IPS-15b (cell line): ENCODE measurements around the gene TRIO.

ENCODE experiments used
- H3K27me3 ChIP-seq: one replicate; pipeline ENCODE4 v1.6.1; 2013; ENCODE audit warnings: low read length; ENCODE audit not compliant: control insufficient read depth, insufficient read depth
- H3K36me3 ChIP-seq: one replicate; pipeline ENCODE4 v1.6.1; 2013; ENCODE audit warnings: low read length; ENCODE audit not compliant: control insufficient read depth, insufficient read depth
- H3K4me1 ChIP-seq: one replicate; pipeline ENCODE4 v1.6.1; 2013; ENCODE audit warnings: mild to moderate bottlenecking, low read length; ENCODE audit not compliant: control insufficient read depth, insufficient read depth
- H3K4me3 ChIP-seq: one replicate; pipeline ENCODE4 v1.5.1; 2013; ENCODE audit warnings: low read depth, low read length
- H3K9ac ChIP-seq: one replicate; pipeline ENCODE4 v1.6.1; 2013; ENCODE audit warnings: low read depth, mild to moderate bottlenecking, low read length
- H3K9me3 ChIP-seq: one replicate; pipeline ENCODE4 v1.6.1; 2013; ENCODE audit warnings: mild to moderate bottlenecking, low read length; ENCODE audit not compliant: control insufficient read depth, insufficient read depth

Gene TRIO

GRCh38 chr5:14261856-14262611, 118.9 kb downstream of the TRIO start:
- Histone ChIP-seq H3K9me3 (no peaks in the 10 kb centered on the region), H3K4me3 (peak overlapping the region; percentile 5), H3K36me3 (no peaks in the 10 kb centered on the region), H3K4me1 (peaks cover 75% of the 10 kb centered on the region), H3K9ac (no peak overlapping the region), H3K27me3 (no peaks in the 10 kb centered on the region)

GRCh38 chr5:14263113-14263512, 120.0 kb downstream of the TRIO start:
- H3K36me3 ChIP-seq, result no peaks in the 10 kb centered on the region
- H3K9me3 ChIP-seq, result no peaks in the 10 kb centered on the region
- peak overlapping the region; percentile 5 for H3K4me3 ChIP-seq
- H3K27me3 ChIP-seq, result no peaks in the 10 kb centered on the region
- H3K4me1 ChIP-seq, result peaks cover 75% of the 10 kb centered on the region
- H3K9ac ChIP-seq, result no peak overlapping the region

DNA sequence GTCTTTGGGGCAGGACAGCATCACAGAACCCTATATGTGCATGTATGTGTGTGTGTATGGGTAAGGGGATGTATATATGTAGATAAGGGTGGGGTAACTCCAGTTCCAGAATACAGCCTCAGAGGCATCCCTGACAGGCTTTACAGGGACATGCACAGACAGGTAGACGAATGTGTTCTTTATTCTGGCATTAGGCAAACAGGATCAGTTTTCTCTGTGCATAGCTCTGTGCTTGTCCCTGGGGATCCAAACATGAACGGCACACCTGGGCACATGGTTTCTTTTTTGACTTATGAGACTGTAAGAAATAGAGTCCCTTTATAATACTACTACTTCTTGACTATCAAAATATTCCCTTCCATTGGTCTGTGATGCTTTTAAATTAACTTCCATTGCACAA, 120.6 kb downstream of the TRIO start:
- H3K9ac ChIP-seq, result no peak overlapping the region
- H3K27me3 ChIP-seq, result no peaks in the 10 kb centered on the region
- peaks cover 75% of the 10 kb centered on the region for H3K4me1 ChIP-seq
- no peaks in the 10 kb centered on the region for H3K9me3 ChIP-seq
- no peak overlapping the region for H3K4me3 ChIP-seq
- no peaks in the 10 kb centered on the region for H3K36me3 ChIP-seq

DNA sequence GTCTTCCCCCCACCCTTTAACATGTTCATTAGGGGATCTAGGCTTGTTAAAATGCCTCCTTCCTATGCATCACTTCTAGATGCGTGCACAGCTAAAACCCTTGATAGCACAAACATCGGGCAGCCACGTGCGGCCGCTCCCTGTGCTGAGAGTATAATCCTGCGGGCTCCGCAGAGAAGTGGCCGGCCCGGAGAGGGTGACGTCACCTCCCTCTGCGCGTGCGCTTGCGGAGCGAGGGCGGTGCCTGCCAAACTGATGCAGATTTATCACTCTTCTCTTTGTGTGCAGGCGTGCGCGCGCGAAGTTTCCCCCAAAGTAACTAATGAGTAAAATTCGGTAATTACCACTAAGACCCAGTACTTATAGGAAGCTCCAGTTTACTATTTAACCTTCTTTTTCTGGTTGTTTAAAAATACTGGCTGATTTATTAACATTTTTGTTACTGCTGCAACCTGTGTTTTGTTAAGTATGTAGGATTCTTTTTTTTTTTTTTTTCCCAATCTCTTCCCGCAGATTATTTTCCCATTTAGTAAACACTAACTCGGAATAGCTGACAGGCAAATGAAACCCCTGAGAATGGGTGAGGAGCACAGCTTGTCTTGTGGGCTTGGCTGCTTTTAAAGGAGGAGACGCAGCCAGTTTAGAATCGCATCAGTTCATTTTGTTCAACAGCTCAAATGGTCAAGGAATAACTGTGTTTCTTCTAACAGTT, 121.6 kb downstream of the TRIO start:
- Histone ChIP-seq H3K4me1 (peaks cover 73% of the 10 kb centered on the region), H3K9ac (peak overlapping the region; percentile 40), H3K36me3 (no peaks in the 10 kb centered on the region), H3K4me3 (peak overlapping the region; percentile 6), H3K9me3 (no peaks in the 10 kb centered on the region), H3K27me3 (no peaks in the 10 kb centered on the region)

DNA sequence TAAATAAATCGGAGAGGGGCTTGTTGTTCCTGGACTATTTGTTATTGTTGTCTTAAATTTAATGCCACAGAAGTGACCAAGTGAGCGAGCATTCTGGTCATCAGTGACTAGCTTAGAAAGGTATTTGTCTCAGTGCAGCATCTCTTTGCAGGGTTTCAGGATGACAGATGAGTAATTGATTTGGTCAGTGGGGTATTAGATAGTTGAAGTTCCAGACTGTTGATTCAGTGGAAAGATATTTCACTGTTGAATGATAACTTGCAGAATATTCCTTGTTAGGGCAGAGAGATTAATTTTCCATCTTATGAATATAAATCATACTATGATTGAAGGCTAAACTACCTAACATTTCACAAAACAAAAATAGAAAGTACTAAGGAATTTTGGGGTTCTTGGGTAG, 122.4 kb downstream of the TRIO start:
- Histone ChIP-seq H3K4me1 (peaks cover 69% of the 10 kb centered on the region), H3K27me3 (no peaks in the 10 kb centered on the region), H3K4me3 (no peak overlapping the region), H3K36me3 (no peaks in the 10 kb centered on the region), H3K9ac (no peak overlapping the region), H3K9me3 (no peaks in the 10 kb centered on the region)

GRCh38 chr5:14266171-14266570, 123.0 kb downstream of the TRIO start:
- H3K4me1 ChIP-seq, result peaks cover 63% of the 10 kb centered on the region

GRCh38 chr5:14266686-14267085, 123.5 kb downstream of the TRIO start:
- Histone ChIP-seq H3K4me1 (peaks cover 58% of the 10 kb centered on the region), H3K4me3 (no peak overlapping the region), H3K9ac (no peak overlapping the region), H3K9me3 (no peaks in the 10 kb centered on the region), H3K36me3 (no peaks in the 10 kb centered on the region), H3K27me3 (no peaks in the 10 kb centered on the region)

More at GRCh38 chr5:14266171-14266570, 123.0 kb downstream of the TRIO start:
- Histone ChIP-seq H3K9ac (no peak overlapping the region), H3K36me3 (no peaks in the 10 kb centered on the region), H3K27me3 (no peaks in the 10 kb centered on the region), H3K9me3 (no peaks in the 10 kb centered on the region), H3K4me3 (no peak overlapping the region)

DNA sequence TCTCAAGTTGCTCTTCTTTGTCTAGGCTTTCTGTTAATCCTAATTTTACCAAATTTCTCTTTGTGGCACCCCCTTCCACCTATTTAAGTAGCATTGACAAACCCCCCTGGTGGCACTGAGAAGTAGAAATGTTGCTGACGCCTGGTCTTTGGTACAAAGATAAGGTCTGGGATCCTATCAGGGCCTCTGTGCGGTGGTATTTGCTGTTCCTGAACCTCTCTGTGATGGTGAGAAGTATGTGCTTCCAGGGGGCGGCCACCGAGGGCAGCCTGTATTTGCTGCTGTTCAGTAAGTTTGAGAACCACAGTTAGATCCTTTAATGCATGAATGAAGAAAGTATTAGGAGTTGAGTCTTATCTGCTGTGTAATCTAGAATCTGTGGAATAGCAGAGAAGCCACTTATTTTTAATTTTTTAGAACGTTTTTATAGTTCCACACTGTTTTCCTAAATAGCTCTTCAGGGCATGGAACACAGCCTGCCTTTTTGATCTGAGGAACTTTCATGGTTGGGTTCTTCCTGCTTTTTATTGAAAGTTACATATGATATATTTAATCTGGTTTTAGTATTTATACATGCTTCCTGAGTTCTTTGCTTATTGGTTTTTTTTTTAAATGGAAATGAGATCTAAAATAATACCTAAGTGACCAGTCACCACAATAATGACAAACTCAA, 124.2 kb downstream of the TRIO start:
- H3K27me3 ChIP-seq, result no peaks in the 10 kb centered on the region
- H3K36me3 ChIP-seq, result no peaks in the 10 kb centered on the region
- peaks cover 53% of the 10 kb centered on the region for H3K4me1 ChIP-seq
- no peak overlapping the region for H3K9ac ChIP-seq
- no peak overlapping the region for H3K4me3 ChIP-seq
- no peaks in the 10 kb centered on the region for H3K9me3 ChIP-seq

- Histone ChIP-seq H3K9ac (no peak overlapping the region), H3K27me3 (no peaks in the 10 kb centered on the region), H3K36me3 (no peaks in the 10 kb centered on the region), H3K4me3 (no peak overlapping the region), H3K9me3 (no peaks in the 10 kb centered on the region), H3K4me1 (peaks cover 48% of the 10 kb centered on the region)
Observed at GRCh38 chr5:14267991-14268708, 125.0 kb downstream of the TRIO start.

DNA sequence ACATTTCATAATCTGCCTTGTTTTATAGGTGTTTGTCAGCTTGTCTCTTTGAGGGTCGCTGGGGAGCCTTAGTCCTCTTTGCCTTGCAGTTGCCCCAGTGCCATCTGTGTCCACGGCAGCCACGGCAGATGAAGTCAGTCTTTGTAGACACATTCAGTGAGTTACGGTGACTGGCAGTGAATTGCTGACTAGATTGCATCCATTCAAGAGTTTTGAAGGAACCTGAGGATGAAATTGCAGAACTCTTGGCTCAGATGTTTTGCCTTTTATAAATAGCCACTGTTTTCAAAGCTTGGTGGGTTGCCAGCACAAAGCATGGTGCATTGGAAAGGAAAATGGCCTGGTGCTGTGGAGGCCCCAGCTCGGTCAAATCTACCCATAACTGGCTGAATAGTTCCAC, 125.6 kb downstream of the TRIO start:
- Histone ChIP-seq H3K4me1 (peaks cover 44% of the 10 kb centered on the region), H3K9ac (no peak overlapping the region), H3K4me3 (no peak overlapping the region), H3K36me3 (no peaks in the 10 kb centered on the region), H3K27me3 (no peaks in the 10 kb centered on the region), H3K9me3 (no peaks in the 10 kb centered on the region)

GRCh38 chr5:14269395-14269794, 126.3 kb downstream of the TRIO start:
- Histone ChIP-seq H3K27me3 (no peaks in the 10 kb centered on the region), H3K36me3 (no peaks in the 10 kb centered on the region), H3K9ac (no peak overlapping the region), H3K4me3 (no peak overlapping the region), H3K9me3 (no peaks in the 10 kb centered on the region), H3K4me1 (peaks cover 40% of the 10 kb centered on the region)
